B cell (primary cell): ENCODE results near the gene CKM. TPM values are rescaled to one million over a fixed set of nuclear protein-coding genes. Genes with fewer than 3 reads are reported as not detected.

ENCODE experiments used
- ATAC-seq: fragments of 200-7000 bp; cut with Tn5 transposase; one replicate; pipeline ENCODE4 v1.10.0; 2021; ENCODE audit warnings: low read depth, mild to moderate bottlenecking, moderate number of reproducible peaks, moderate library complexity
- CTCF ChIA-PET: fragments of 350-600 bp; sonication (Branson Sonifier 250); formaldehyde crosslinking; loops from one replicate; lab custom pipeline; 2021; ENCODE audit warnings: antibody characterized with exemption, inconsistent platforms; lab: Charles Lee
- POLR2A ChIA-PET: fragments of 350-600 bp; sonication (Branson Sonifier 250); formaldehyde crosslinking; loops from one replicate; lab custom pipeline; 2021; ENCODE audit warnings: antibody characterized with exemption; lab: Charles Lee
- DNase-seq: peaks from one replicate; pipeline ENCODE4 v3.0.0; 2013
- H2AFZ ChIP-seq: 2 replicates; pipeline ENCODE4 v1.6.1; 2012; ENCODE audit warnings: mild to moderate bottlenecking, low read depth, low read length; ENCODE audit not compliant: insufficient read depth, poor library complexity, severe bottlenecking
- H3K27ac ChIP-seq, 2 donors: 1 replicate in 1 of 2; 2 replicates in 1 of 2; pipeline ENCODE4 v1.5.1; 2012 to 2013; ENCODE audit warnings: low read length in 2 of 2, mild to moderate bottlenecking in 2 of 2, moderate library complexity in 1 of 2
- H3K27me3 ChIP-seq, 4 experiments: fragments of 200-600 bp in 1 of 4; sonication (generic) in 1 of 4; replicated peaks in 1 of 4; 1 replicate in 2 of 4; 2 replicates in 2 of 4; pipeline versions ENCODE4 v1.6.1 to v1.7.0; 2013 to 2016; ENCODE audit warnings: low read length in 3 of 4, mild to moderate bottlenecking in 2 of 4, mixed read lengths in 1 of 4, moderate library complexity in 1 of 4; ENCODE audit not compliant: insufficient read depth in 4 of 4, control insufficient read depth in 3 of 4; ENCODE audit errors: control extremely low read depth in 1 of 4
- H3K36me3 ChIP-seq, 2 experiments: replicated peaks in 1 of 2; 1 replicate in 1 of 2; 2 replicates in 1 of 2; pipeline versions ENCODE4 v1.6.1 to v1.7.1; 2013; ENCODE audit warnings: low read length in 1 of 2; ENCODE audit not compliant: insufficient read depth in 2 of 2, control insufficient read depth in 1 of 2; ENCODE audit errors: control extremely low read depth in 1 of 2, extremely low read depth in 1 of 2
- H3K4me1 ChIP-seq, 2 donors: fragments of 200-600 bp in 1 of 2; sonication (generic) in 1 of 2; 1 replicate in 1 of 2; 2 replicates in 1 of 2; pipeline versions ENCODE4 v1.5.1 to v1.6.1; 2013 to 2017; ENCODE audit warnings: low read length in 2 of 2; ENCODE audit not compliant: control insufficient read depth in 2 of 2, insufficient read depth in 2 of 2
- H3K4me2 ChIP-seq: replicated peaks from 2 replicates; pipeline ENCODE3; 2012; ENCODE audit warnings: mild to moderate bottlenecking, low read depth, low read length; ENCODE audit not compliant: poor library complexity, severe bottlenecking
- H3K4me3 ChIP-seq, 5 experiments: fragments of 200-600 bp in 1 of 5; sonication (generic) in 1 of 5; 1 replicate in 3 of 5; 2 replicates in 2 of 5; pipeline versions ENCODE4 v1.5.1 to v1.7.0; 2011 to 2016; ENCODE audit warnings: low read length in 4 of 5, mild to moderate bottlenecking in 4 of 5, low read depth in 2 of 5, control low read depth in 1 of 5, moderate library complexity in 1 of 5; ENCODE audit not compliant: insufficient read depth in 1 of 5; ENCODE audit errors: control extremely low read depth in 1 of 5, extremely low read depth in 1 of 5
- H3K79me2 ChIP-seq: fragments of 200-600 bp; sonication (generic); one replicate; pipeline ENCODE4 v1.6.0; 2016; ENCODE audit warnings: low read length; ENCODE audit not compliant: control insufficient read depth, insufficient read depth
- H3K9ac ChIP-seq: fragments of 200-600 bp; sonication (generic); 2 replicates; pipeline ENCODE4 v1.6.1; 2017; ENCODE audit warnings: mild to moderate bottlenecking, low read length, moderate library complexity
- H3K9me3 ChIP-seq, 3 donors: one replicate each; pipeline versions ENCODE4 v1.6.1 to v1.7.1; 2013; ENCODE audit warnings: low read length in 2 of 3; ENCODE audit not compliant: control insufficient read depth in 2 of 3, insufficient read depth in 1 of 3; ENCODE audit errors: control extremely low read depth in 1 of 3
- H4K20me1 ChIP-seq: 2 replicates; pipeline ENCODE4 v1.6.0; 2012; ENCODE audit warnings: mild to moderate bottlenecking, low read length; ENCODE audit not compliant: insufficient read depth, control insufficient read depth, poor library complexity, severe bottlenecking
- H3K27ac Mint-ChIP-seq: one replicate; pipeline ENCODE4 v1.8.0; 2021; ENCODE audit warnings: mixed read lengths
- H3K27me3 Mint-ChIP-seq: one replicate; pipeline ENCODE4 v1.8.0; 2021; ENCODE audit warnings: mixed read lengths
- H3K4me1 Mint-ChIP-seq: one replicate; pipeline ENCODE4 v1.8.0; 2021; ENCODE audit warnings: mixed read lengths
- H3K4me3 Mint-ChIP-seq: one replicate; pipeline ENCODE4 v1.8.0; 2021; ENCODE audit warnings: mixed read lengths
- H3K9me3 Mint-ChIP-seq: one replicate; pipeline ENCODE4 v1.8.0; 2022; ENCODE audit warnings: mixed read lengths; ENCODE audit not compliant: insufficient read depth
- EZH2 ChIP-seq: IDR thresholded peaks from 2 replicates; pipeline ENCODE4 v1.6.1; 2012; ENCODE audit warnings: borderline replicate concordance, low read depth, mild to moderate bottlenecking, moderate library complexity, low read length; ENCODE audit not compliant: insufficient read depth, poor library complexity, severe bottlenecking
- WGBS: methylation state at CpG from one replicate; pipeline ENCODE4 v1.1.5; 2013; ENCODE audit warnings: missing lambda C conversion rate; ENCODE audit not compliant: insufficient coverage; 5-methylcytosine and 5-hydroxymethylcytosine counted together
- intact Hi-C: fragments of 100-400 bp; cut with micrococcal nuclease; formaldehyde crosslinking; loops from one replicate; pipeline ENCODE4 v1.10.0; 2022
- polyA plus RNA-seq: library from polyadenylated mRNA; depleted of rRNA; stranded (reverse); fragments of >200 nt; gene quantifications from 2 replicates; pipeline ENCODE4 v1.2.3, GENCODE V29; 2012
- total RNA-seq, 2 donors: library from RNA; stranded (reverse); fragments of 120-200 nt in 1 of 2; gene quantifications; 1 replicate in 1 of 2; 2 replicates in 1 of 2; pipeline versions ENCODE4 v1.2.3 to v1.2.4, GENCODE V29; 2013 to 2022
- TF ChIP-seq, protein P1 (sequence below): fragments of 200-600 bp; IDR thresholded peaks from one replicate; pipeline ENCODE4 v1.8.0; 2022; ENCODE audit warnings: antibody characterized with exemption, mild to moderate bottlenecking

Gene CKM
- total and polyA plus RNA-seq, 2 donors (not counting 1 experiment from before 2014, with no cell fraction given): not detected

DNA sequence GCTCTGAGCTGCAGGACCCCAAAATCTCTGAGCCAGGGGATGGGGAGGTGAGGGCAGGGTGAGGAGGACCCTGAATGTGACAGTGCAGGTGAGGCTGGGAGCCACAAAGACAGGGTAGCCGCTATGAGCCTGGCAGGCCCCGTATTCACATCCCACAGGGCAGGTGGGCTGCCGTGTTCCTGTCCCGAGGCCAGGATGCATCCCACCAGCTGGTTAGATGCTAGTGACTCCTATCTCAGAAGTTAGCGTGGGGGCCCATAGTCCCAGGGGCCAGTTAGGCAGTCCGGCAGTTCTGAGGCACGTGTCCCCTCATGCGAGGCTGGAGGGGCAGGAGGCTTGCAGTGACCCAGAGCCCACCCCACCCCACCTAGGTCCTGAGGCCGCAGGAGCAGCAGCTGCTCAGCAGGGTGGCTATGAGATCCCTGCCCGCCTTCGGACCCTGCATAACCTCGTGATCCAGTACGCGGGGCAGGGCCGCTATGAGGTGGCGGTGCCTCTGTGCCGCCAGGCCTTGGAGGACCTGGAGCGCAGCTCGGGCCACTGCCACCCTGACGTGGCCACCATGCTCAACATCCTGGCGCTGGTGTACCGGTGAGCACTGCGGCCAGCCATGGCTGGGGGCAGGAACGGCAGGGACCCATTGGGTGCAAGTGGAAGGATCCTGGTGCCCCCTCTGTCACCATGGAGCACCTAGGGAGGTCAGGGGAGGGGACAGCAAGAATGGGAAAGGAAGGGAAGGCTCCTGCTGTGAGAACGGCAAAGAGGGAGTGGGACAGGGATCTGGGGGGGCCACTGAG lies 25.1 kb upstream of the CKM start:
- H3K27me3 ChIP-seq: peaks cover 0 to 17% (median 0%) of the 10 kb centered on the region in 4 experiments
- no peak overlapping the region for H3K27ac ChIP-seq
- H3K4me1 ChIP-seq: no peaks in the 10 kb centered on the region
- WGBS: 82% methylated on average over 24 of the region's 25 CpGs
- no peak overlapping the region for H2AFZ ChIP-seq
- intact Hi-C loops: no loop called here
- no peak overlapping the region for H3K4me3 ChIP-seq
- no peaks in the 10 kb centered on the region for H3K36me3 ChIP-seq
- H3K9me3 ChIP-seq: no peaks in the 10 kb centered on the region
- Mint-ChIP-seq H3K9me3 (no peaks in the 10 kb centered on the region), H3K27me3 (peaks cover 18% of the 10 kb centered on the region), H3K27ac (no peak overlapping the region), H3K4me3 (no peak overlapping the region), H3K4me1 (no peaks in the 10 kb centered on the region)
- H3K4me2 ChIP-seq: no peak overlapping the region
- no peaks in the 10 kb centered on the region for H4K20me1 ChIP-seq
- no peak for ATAC-seq
- no peak for DNase-seq
- POLR2A ChIA-PET: no interaction called here
- CTCF ChIA-PET: no interaction called here
- no peak overlapping the region for H3K9ac ChIP-seq
- no peaks in the 10 kb centered on the region for H3K79me2 ChIP-seq
- TF ChIP-seq EZH2: no peak
- TF ChIP-seq, protein P1, sequence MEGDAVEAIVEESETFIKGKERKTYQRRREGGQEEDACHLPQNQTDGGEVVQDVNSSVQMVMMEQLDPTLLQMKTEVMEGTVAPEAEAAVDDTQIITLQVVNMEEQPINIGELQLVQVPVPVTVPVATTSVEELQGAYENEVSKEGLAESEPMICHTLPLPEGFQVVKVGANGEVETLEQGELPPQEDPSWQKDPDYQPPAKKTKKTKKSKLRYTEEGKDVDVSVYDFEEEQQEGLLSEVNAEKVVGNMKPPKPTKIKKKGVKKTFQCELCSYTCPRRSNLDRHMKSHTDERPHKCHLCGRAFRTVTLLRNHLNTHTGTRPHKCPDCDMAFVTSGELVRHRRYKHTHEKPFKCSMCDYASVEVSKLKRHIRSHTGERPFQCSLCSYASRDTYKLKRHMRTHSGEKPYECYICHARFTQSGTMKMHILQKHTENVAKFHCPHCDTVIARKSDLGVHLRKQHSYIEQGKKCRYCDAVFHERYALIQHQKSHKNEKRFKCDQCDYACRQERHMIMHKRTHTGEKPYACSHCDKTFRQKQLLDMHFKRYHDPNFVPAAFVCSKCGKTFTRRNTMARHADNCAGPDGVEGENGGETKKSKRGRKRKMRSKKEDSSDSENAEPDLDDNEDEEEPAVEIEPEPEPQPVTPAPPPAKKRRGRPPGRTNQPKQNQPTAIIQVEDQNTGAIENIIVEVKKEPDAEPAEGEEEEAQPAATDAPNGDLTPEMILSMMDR: no peak

DNA sequence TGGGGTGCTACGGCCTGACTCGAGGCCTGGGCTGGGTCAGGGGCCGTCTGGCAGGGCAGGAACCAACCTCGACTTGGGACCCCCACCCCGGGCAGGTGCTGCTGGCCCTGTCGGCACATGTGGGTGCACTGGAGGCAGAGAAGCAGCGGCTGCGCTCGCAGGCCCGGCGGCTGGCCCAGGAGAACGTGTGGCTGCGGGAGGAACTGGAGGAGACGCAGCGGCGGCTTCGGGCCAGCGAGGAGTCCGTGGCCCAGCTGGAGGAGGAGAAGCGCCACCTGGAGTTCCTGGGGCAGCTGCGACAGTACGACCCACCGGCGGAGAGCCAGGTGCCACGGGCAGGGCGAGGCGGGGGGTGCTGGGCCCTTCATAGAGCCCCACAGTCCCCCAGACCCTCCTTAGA lies 23.8 kb upstream of the CKM start:
- no peak overlapping the region for H2AFZ ChIP-seq
- H3K4me1 Mint-ChIP-seq: no peaks in the 10 kb centered on the region
- peaks cover 18% of the 10 kb centered on the region for H3K27me3 Mint-ChIP-seq

More for the DNA sequence above, 23.8 kb upstream of the CKM start:
- Histone ChIP-seq H3K27me3 (peaks cover 0 to 26% (median 0%) of the 10 kb centered on the region in 4 experiments), H3K36me3 (no peaks in the 10 kb centered on the region), H4K20me1 (no peaks in the 10 kb centered on the region), H3K4me3 (no peak overlapping the region), H3K79me2 (no peaks in the 10 kb centered on the region), H3K9me3 (no peaks in the 10 kb centered on the region), H3K27ac (no peak overlapping the region), H3K4me1 (no peaks in the 10 kb centered on the region), H3K4me2 (no peak overlapping the region), H3K9ac (no peak overlapping the region)
- POLR2A ChIA-PET: no interaction called here
- WGBS: 36% methylated on average over 27 of the region's 27 CpGs
- Mint-ChIP-seq H3K4me3 (no peak overlapping the region), H3K27ac (no peak overlapping the region), H3K9me3 (no peaks in the 10 kb centered on the region)
- CTCF ChIA-PET: no interaction called here
- no peak for DNase-seq
- ATAC-seq: no peak
- TF ChIP-seq, protein P1: no peak
- no peak for TF ChIP-seq EZH2
- intact Hi-C loops: no loop called here
